Upper lobe of left lung (tissue), 6 donors: Measurements from ENCODE around the gene MAPK14. TPM values are rescaled to one million over a fixed set of nuclear protein-coding genes. Genes with fewer than 3 reads are reported as not detected.
A peak's percentile ranks its signal among the peaks of the same experiment; 100 is the strongest.

Experiments
- ATAC-seq, 2 donors: fragments of 200-7000 bp; cut with Tn5 transposase; one replicate each; pipeline ENCODE4 v1.9.1; 2022; ENCODE audit warnings: mild to moderate bottlenecking in 2 of 2, moderate library complexity in 2 of 2; ENCODE audit not compliant: low FRiP score in 2 of 2
- DNase-seq, 2 donors: peaks; one replicate each; pipeline ENCODE4 v3.0.0-alpha.2; 2019 to 2020
- H3K27ac ChIP-seq, 4 donors: fragments of 200-600 bp; sonication (generic); one replicate each; pipeline ENCODE4 v1.5.1; 2016 to 2019
- H3K27me3 ChIP-seq, 4 donors: fragments of 200-600 bp; sonication (generic); one replicate each; pipeline ENCODE4 v1.5.1; 2017 to 2019
- H3K36me3 ChIP-seq, 4 donors: fragments of 200-600 bp; sonication (generic); one replicate each; pipeline ENCODE4 v1.5.1; 2016 to 2019
- H3K4me1 ChIP-seq, 4 donors: fragments of 200-600 bp; sonication (generic); one replicate each; pipeline ENCODE4 v1.5.1; 2018 to 2019
- H3K4me3 ChIP-seq, 4 donors: fragments of 200-600 bp; sonication (generic); one replicate each; pipeline ENCODE4 v1.5.1; 2017 to 2019; ENCODE audit warnings: mild to moderate bottlenecking in 2 of 4, moderate library complexity in 1 of 4
- H3K9me3 ChIP-seq, 4 donors: fragments of 200-600 bp; sonication (generic); one replicate each; pipeline ENCODE4 v1.5.1; 2018 to 2019
- EP300 ChIP-seq, 4 donors: sonication (generic); formaldehyde crosslinking; IDR thresholded peaks; one replicate each; pipeline ENCODE4 v1.5.1; 2017; ENCODE audit warnings: antibody characterized with exemption in 4 of 4, control low read depth in 2 of 4
- POLR2A ChIP-seq, 4 donors: fragments of 450-650 bp; IDR thresholded peaks; one replicate each; pipeline ENCODE4 v1.5.1; 2016 to 2017; ENCODE audit warnings: antibody characterized with exemption in 4 of 4, mild to moderate bottlenecking in 2 of 4
- POLR2AphosphoS5 ChIP-seq, 2 donors: sonication (generic); formaldehyde crosslinking; IDR thresholded peaks; one replicate each; pipeline ENCODE4 v1.5.1; 2017; ENCODE audit warnings: antibody characterized with exemption in 2 of 2
- WGBS, 2 donors: methylation state at CpG; one replicate each; pipeline ENCODE4 v1.1.5; 2017 to 2018; 5-methylcytosine and 5-hydroxymethylcytosine counted together
- total RNA-seq, 6 donors: library from RNA; depleted of rRNA in 4 of 6; stranded (reverse); fragments of >200 nt in 4 of 6; gene quantifications; one replicate each; pipeline versions ENCODE4 v1.1.0 to v1.2.1, GENCODE V29; 2016 to 2021
- TF ChIP-seq, protein P1 (sequence below), 6 experiments: fragments of 450-650 bp in 4 of 6; fragments of 200-600 bp in 2 of 6; sonication (generic) in 2 of 6; IDR thresholded peaks; one replicate each; pipeline ENCODE4 v1.5.1; 2016 to 2019; ENCODE audit warnings: antibody characterized with exemption in 6 of 6
- donor health status: DM: no; HTN: no; CAD: no; lungs with moderate emphysema.
- donor health status: DM: no; HTN: yes; CAD: no; lungs with severe emphysema.

Gene MAPK14
- total RNA-seq, 6 donors from 2014 or later, result 39.8 to 96.3 (median 70.8) TPM

DNA sequence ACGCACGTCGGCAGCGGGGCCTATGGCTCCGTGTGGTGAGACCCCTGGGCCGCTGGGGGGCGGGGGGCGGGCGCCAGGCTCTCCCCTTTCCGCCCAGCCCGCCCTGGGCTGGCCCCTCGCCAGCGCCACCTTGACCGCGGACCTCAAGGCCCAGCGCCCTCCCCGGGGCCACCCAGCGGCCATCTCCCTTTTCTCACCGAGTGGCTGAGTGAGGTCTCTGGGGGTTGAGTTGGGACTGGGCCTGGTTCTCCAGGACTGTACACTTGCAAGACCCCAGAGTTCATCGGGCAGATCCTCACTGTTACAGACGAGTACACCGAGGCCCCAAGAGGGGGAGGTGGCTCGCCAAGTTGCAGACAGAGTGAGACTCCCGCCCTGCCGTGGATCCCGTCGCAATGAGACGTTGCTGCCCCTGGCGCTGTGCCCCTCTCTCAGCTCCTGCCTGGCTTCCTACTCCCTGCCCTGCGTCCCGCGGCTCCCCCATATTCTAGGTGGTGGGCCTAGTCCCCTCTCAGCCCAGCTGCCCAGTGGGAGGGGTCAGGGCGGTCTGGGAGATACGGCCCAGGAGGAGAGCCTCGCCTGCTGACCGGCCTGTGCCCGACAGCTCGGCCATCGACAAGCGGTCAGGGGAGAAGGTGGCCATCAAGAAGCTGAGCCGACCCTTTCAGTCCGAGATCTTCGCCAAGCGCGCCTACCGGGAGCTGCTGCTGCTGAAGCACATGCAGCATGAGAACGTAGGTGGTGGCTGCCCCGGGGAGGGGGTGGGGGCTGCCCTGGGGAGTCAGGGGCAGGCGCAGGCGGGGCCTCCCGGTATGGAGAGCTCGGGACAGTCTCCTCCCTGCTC, 103.3 kb downstream of the MAPK14 start:
- H3K27me3 ChIP-seq, result no peaks in the 10 kb centered on the region
- H3K27ac ChIP-seq, result peak overlapping the region; percentile 85 to 96 (median 86)
- no peaks in the 10 kb centered on the region for H3K9me3 ChIP-seq
- H3K4me3 ChIP-seq, result peak overlapping the region; percentile 3 to 61 (median 55)
- peak; percentile 52 to 79 for ATAC-seq
- TF ChIP-seq, protein P1, sequence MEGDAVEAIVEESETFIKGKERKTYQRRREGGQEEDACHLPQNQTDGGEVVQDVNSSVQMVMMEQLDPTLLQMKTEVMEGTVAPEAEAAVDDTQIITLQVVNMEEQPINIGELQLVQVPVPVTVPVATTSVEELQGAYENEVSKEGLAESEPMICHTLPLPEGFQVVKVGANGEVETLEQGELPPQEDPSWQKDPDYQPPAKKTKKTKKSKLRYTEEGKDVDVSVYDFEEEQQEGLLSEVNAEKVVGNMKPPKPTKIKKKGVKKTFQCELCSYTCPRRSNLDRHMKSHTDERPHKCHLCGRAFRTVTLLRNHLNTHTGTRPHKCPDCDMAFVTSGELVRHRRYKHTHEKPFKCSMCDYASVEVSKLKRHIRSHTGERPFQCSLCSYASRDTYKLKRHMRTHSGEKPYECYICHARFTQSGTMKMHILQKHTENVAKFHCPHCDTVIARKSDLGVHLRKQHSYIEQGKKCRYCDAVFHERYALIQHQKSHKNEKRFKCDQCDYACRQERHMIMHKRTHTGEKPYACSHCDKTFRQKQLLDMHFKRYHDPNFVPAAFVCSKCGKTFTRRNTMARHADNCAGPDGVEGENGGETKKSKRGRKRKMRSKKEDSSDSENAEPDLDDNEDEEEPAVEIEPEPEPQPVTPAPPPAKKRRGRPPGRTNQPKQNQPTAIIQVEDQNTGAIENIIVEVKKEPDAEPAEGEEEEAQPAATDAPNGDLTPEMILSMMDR (IDR thresholded peaks at IDR 0.05), result peak in 3 of 6 experiments; percentile 17 to 38 (median 38)
- TF ChIP-seq POLR2A (IDR thresholded peaks at IDR 0.05), result peak in 1 of 4 donors; percentile 30
- TF ChIP-seq POLR2AphosphoS5 (IDR thresholded peaks at IDR 0.05), result no peak
- TF ChIP-seq EP300 (IDR thresholded peaks at IDR 0.05), result no peak
- peaks cover 0 to 7% (median 6%) of the 10 kb centered on the region in 4 donors for H3K36me3 ChIP-seq
- H3K4me1 ChIP-seq, result peaks cover 39 to 64% (median 56%) of the 10 kb centered on the region in 4 donors
- 16 to 19% methylated on average over 20 of the region's 52 CpGs for WGBS, 2 donors
- peak; percentile 83 to 95 for DNase-seq

DNA sequence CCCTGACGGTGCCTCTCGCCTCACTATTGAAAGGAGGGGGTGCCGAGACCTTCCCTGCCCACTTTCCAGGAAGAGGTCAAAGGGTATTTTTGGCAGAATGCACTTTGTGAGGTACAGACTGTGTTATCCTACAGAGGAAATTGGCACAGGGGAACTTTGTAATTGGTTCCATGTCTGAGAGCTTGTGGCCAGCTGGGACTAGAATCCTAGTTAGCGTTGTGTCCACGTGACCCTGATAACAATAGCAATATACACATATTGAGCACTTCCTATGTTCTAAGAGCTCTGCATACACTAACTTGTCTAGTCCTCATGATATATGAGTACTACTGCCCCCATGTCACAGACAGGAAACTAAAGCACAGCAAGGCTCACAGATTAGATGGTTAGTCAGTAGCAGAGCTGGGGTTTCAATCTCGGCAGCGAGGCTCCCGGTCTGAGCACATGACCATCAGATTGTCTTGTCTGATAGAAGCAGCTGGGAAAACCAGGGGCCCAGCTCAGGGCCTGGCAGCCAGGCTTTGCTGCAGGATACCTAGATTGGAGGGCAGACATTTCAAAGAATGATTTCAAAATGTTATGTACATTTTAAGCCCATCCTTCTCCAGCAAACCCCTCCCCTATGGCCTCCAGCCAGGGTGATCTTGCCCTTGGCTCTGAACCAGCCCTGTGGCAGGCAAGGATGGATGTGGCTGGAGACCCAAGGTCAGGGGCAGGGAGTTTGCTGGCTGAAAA, 104.1 kb downstream of the MAPK14 start:
- peak in 1 of 2 donors; percentile 63 for DNase-seq
- peak in 1 of 4 donors; percentile 32 for TF ChIP-seq EP300 (IDR thresholded peaks at IDR 0.05)
- peak in 1 of 2 donors; percentile 5 for TF ChIP-seq POLR2AphosphoS5 (IDR thresholded peaks at IDR 0.05)
- peak in 1 of 4 donors; percentile 33 for TF ChIP-seq POLR2A (IDR thresholded peaks at IDR 0.05)
- TF ChIP-seq, protein P1 (IDR thresholded peaks at IDR 0.05), result no peak

DNA sequence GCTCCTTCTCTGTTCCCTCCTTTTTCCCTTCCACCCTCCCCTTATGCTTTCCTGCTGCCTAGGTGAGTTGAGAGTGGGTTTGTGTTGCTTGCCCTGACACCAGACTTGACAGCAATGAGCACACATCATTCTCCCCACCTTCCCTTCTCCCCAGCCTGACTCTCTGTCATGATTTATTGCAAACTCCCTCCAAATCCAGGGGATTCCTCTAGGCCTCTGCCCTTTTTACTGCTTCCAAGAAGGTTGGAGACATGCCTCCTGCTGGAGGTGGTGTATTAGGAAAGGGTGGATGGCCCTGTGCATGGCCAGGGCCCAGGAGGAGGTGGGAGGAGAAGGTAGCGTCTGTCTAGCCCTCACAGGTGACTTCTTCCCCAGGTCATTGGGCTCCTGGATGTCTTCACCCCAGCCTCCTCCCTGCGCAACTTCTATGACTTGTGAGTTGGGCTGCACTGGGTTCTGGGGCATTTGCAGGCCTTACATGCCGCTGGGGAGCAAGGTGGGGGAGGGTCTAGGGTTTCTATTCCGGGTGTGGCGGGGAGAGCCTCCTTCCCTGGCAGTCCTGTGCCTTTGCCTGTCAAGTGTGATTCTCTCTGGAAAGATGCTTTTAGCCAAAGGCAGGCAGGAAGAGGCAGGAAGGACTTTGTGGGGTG, 104.8 kb downstream of the MAPK14 start:
- Histone ChIP-seq H3K27me3 (no peaks in the 10 kb centered on the region), H3K9me3 (no peaks in the 10 kb centered on the region), H3K27ac (peak overlapping the region; percentile 85 to 96 (median 86)), H3K4me3 (peak overlapping the region in 1 of 4 donors; percentile 59), H3K4me1 (peaks cover 24 to 54% (median 46%) of the 10 kb centered on the region in 4 donors), H3K36me3 (peaks cover 0 to 21% (median 17%) of the 10 kb centered on the region in 4 donors)
- whole genome bisulfite sequencing, 2 donors, result 92 to 100% methylated on average over 1 to 5 of the region's 5 CpGs
- TF ChIP-seq POLR2AphosphoS5 (IDR thresholded peaks at IDR 0.05), result no peak
- no peak for TF ChIP-seq POLR2A (IDR thresholded peaks at IDR 0.05)
- TF ChIP-seq EP300 (IDR thresholded peaks at IDR 0.05), result no peak
- TF ChIP-seq, protein P1 (IDR thresholded peaks at IDR 0.05), result no peak
- ATAC-seq (no peak), DNase-seq (no peak)

More for the DNA sequence above, 104.1 kb downstream of the MAPK14 start:
- Histone ChIP-seq H3K4me3 (peak overlapping the region in 3 of 4 donors; percentile 51 to 61 (median 59)), H3K27me3 (no peaks in the 10 kb centered on the region), H3K36me3 (peaks cover 0 to 14% (median 13%) of the 10 kb centered on the region in 4 donors), H3K4me1 (peaks cover 31 to 61% (median 53%) of the 10 kb centered on the region in 4 donors), H3K9me3 (no peaks in the 10 kb centered on the region), H3K27ac (peak overlapping the region; percentile 85 to 96 (median 86))
- ATAC-seq, result peak; percentile 5 to 8
- 2 to 5% methylated on average over 6 to 8 of the region's 8 CpGs for WGBS, 2 donors

DNA sequence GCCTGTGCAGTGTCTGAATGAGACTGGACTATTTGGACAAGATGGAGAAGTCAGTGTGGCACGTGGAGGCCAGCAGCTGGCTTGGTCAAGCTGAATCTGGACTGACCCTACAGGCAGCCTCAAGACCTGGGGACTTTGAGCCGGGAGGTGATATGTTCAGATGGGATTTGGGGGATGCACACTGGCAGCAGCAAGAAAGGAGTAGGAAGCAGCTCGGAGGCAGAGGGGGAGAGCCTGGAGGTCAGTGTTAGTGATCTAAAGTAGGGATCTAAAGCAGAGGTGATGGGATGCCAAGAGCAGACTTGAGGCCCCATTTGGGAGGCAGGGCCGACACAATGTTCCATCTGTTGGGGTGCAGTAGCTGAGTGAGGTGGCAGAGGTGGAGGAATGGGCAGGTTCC, 105.5 kb downstream of the MAPK14 start:
- DNase-seq, result no peak
- H3K27ac ChIP-seq, result no peak overlapping the region

More for the DNA sequence above, 105.5 kb downstream of the MAPK14 start:
- Histone ChIP-seq H3K36me3 (peaks cover 0 to 26% (median 18%) of the 10 kb centered on the region in 4 donors), H3K9me3 (no peaks in the 10 kb centered on the region), H3K4me1 (peaks cover 17 to 46% (median 38%) of the 10 kb centered on the region in 4 donors), H3K4me3 (no peak overlapping the region), H3K27me3 (no peaks in the 10 kb centered on the region)
- 92 to 97% methylated on average over 4 of the region's 4 CpGs for WGBS, 2 donors
- TF ChIP-seq POLR2AphosphoS5 (IDR thresholded peaks at IDR 0.05) (no peak), EP300 (IDR thresholded peaks at IDR 0.05) (no peak), POLR2A (IDR thresholded peaks at IDR 0.05) (no peak)
- TF ChIP-seq, protein P1 (IDR thresholded peaks at IDR 0.05), result no peak
- ATAC-seq, result no peak
